HT1080 (cell line): ENCODE data around the gene PRR3. TPM values are rescaled to one million over a fixed set of nuclear protein-coding genes. Genes with fewer than 3 reads are reported as not detected.

Experiments
- DNase-seq: peaks from one replicate; pipeline ENCODE4 v3.0.0-alpha.2; 2015; ENCODE audit warnings: low read depth
- total RNA-seq: library from RNA; depleted of rRNA; stranded (reverse); fragments of >200 nt; shearing (Covaris generic); gene quantifications from 2 replicates; pipeline ENCODE4 v1.2.3, GENCODE V29; 2014

Gene PRR3
- total RNA-seq, 1 experiment from 2014 or later, result 21.4 TPM

DNA sequence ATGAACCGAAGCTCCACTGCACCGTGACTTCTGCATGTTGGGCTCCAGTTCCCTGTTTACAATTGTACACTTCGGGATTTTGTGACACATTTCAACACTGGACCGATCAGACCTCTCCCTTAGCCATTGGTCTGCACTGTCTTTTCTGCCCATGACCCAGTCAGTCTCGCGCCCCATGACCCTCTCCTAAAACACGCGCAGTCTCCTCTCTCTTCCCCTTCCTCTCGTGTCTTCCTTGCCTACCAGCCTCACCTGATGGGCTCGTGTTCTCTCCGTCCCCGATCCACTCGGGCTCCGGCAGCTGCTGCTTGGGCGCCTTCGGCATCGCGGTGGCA is 13.6 kb downstream of the PRR3 start:
- no peak for DNase-seq

DNA sequence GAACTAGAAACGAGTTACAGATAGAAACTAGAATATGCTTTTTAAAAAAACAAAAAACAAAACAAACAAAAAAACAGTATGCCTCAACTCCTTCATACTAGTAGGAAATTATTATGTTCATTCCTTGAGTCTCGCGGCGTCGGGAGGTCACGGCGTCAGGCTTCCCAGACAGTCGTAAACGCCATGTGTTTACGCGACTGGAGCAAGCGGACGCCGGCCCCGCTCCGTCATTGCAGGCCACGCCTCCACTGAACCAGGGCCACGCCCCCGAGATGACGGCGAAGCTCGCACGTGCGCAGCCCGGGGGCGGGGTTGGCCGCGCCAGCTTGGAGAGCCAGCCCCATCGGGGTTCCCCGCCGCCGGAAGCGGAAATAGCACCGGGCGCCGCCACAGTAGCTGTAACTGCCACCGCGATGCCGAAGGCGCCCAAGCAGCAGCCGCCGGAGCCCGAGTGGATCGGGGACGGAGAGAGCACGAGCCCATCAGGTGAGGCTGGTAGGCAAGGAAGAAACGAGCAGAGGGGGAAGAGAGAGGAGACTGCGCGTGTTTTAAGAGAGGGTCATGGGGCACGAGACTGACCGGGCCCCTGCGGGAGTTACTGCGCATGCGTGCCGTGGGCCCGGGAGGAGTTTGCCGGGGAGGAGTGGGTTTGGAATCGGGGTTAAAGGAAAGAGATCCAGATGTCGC is 14.1 kb downstream of the PRR3 start, which contains the start of gene ABCF1:
Gene ABCF1 (plus strand): TSS at position 368 of the 687 bp plus-strand sequence. CDS start 46 bp downstream, at position 414.
- DNase-seq, result peak; percentile 95

GRCh38 chr6:30571762-30572082 is 14.6 kb downstream of the PRR3 start:
- no peak for DNase-seq

DNA sequence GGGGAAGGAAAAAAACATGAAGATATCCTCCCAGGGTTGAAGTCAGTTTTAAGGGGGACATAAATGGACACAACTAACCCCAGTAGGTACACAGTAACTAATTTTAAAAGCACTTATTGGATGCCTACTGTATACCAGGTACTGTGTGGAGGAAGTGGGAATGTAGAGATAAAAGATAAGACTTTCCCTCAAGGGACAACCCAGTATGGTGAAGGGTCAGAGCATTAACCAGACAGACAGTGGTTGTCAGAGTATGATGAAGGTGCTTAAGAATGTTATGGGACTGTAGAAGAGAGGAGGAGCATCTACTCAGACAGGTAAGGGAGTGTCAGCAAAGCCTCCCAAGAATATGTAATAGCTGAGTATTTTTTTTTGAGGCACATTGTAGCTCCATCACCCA is 15.1 kb downstream of the PRR3 start:
- no peak for DNase-seq

DNA sequence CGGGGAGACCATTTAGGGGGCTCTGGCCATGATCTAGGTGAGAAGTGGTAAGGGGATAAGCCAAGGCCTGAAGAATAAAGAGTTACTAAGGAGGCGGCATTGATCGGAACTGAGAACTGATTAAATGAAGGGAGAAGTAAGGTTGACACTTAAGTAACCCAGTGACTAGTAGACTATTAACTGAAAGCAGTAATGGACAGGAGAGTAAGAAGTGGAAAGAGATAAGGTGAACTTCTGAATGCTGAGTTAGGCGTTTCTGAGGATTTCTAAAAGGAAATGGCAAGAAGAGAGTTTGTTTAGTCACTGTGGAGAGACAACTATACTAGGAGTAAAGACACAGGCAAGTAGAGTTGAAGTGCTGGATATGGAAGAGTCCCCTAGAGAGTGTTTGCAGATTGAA is 16.0 kb downstream of the PRR3 start:
- DNase-seq, result no peak

- no peak for DNase-seq
Observed at GRCh38 chr6:30578051-30578450, 21.0 kb downstream of the PRR3 start.

GRCh38 chr6:30583921-30584320 is 26.8 kb downstream of the PRR3 start:
- DNase-seq, result no peak

DNA sequence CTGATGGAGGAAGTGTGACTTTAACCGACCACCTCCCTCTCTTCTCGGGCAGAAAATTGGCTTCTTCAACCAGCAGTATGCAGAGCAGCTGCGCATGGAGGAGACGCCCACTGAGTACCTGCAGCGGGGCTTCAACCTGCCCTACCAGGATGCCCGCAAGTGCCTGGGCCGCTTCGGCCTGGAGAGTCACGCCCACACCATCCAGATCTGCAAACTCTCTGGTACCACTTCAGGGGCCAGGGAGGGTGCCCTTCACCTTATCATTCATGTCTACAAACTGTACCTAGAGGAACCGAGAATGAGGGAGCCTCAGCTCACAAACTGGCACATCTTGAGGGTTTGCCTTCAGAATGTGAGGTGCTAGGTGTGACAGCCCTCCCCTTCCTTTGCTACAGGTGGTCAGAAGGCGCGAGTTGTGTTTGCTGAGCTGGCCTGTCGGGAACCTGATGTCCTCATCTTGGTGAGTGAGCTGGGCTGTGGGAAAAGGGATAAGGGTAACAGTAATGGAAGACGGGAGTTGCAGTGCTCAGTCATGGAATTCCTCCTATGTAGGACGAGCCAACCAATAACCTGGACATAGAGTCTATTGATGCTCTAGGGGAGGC is 32.8 kb downstream of the PRR3 start:
- DNase-seq, result no peak

GRCh38 chr6:30590509-30590908 is 33.4 kb downstream of the PRR3 start:
- DNase-seq, result no peak

DNA sequence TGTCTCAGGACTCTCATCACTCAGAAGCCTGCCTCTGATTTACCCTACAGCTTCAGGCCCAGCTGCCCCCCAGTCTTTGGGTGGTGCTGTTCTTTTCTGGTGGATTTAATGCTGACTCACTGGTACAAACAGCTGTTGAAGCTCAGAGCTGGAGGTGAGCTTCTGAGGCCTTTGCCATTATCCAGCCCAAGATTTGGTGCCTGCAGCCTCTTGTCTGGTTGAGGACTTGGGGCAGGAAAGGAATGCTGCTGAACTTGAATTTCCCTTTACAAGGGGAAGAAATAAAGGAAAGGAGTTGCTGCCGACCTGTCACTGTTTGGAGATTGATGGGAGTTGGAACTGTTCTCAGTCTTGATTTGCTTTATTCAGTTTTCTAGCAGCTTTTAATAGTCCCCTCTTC is 33.9 kb downstream of the PRR3 start:
- no peak for DNase-seq

DNA sequence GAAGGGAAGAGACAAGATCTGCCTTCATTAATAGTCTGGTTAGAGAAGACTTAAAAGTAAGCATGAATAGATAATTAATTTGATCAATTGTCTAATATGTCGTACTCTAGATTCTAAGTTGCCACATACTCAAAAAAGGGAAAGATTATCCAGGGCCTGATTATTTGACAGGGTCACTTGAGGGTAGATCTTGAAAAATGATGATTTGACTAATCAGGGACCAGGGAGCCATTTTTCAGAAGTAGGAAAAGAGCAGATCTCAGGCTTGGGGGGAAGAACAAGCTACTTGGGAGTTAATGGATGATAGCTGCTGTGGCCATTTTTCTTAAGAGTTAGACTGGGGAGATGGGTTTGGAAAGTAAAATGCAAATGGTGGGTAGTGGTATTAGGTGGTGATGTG is 35.2 kb downstream of the PRR3 start:
- no peak for DNase-seq

GRCh38 chr6:30597315-30598144 is 40.4 kb downstream of the PRR3 start:
- peak; percentile 71 for DNase-seq

DNA sequence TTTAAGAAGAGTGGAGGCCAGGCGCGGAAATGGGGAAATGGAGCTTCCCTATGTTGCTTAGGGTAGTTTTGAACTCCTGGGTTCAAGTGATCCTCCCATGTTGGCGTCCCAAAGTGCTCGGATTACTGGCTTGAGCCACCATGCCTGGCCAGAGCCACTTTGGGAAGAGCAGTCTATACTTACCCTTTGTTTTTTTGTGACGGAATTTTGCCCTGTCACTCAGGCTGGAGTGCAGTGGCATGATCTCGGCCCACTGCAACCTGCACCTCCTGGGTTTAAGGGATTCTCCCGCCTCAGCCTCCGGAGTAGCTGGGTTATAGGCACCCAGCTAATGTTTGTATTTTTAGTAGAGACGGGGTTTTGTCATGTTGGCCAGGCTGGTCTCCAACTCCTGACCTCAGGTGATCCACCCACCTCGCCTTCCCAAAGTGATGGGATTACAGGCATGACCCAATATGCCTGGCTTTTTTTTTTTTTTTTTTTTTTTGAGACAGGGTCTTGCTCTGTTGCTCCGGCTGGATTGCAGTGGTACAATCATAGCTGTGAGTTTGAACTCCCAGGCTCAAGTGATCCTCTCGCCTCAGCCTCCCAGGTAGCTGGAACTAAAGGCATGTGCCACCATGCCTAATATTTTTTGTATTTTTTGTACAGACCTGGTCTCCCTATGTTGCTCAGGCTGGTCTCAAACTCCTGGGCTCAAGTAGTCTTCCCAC is 42.0 kb downstream of the PRR3 start:
- no peak for DNase-seq

DNA sequence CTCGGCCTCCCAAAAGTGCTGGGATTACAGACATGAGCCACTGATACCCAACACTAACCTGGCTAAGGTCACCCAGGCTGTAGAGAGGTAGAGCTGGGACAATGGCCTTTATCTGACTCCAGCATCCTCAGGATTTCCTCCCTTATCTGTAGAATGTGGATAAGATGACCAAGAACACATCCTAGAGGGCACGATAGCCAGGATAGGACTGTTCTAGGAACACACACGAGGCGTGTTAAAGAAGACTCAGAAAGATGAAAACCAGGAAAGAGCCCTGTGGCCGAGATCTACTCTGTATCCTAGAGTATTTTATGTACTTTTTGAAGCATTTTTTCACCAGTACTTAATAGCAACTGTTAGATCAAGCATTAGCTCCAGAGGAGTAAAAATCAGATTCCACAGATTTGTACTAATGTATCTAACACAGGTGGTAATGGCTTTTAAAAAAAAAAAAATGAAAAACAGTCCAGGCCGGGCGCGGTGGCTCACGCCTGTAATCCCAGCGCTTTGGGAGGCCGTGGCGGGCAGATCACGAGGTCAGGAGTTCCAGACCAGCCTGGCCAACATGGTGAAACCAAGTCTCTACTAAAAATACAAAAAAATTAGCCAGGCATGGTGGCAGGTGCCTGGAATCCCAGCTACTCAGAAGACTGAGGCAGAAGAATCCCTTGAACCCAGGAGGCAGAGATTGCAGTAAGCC is 42.7 kb downstream of the PRR3 start:
- DNase-seq, result no peak

GRCh38 chr6:30600451-30600961 is 43.4 kb downstream of the PRR3 start:
- DNase-seq, result no peak

- DNase-seq, result no peak
Observed at GRCh38 chr6:30601436-30601814, 44.3 kb downstream of the PRR3 start.

DNA sequence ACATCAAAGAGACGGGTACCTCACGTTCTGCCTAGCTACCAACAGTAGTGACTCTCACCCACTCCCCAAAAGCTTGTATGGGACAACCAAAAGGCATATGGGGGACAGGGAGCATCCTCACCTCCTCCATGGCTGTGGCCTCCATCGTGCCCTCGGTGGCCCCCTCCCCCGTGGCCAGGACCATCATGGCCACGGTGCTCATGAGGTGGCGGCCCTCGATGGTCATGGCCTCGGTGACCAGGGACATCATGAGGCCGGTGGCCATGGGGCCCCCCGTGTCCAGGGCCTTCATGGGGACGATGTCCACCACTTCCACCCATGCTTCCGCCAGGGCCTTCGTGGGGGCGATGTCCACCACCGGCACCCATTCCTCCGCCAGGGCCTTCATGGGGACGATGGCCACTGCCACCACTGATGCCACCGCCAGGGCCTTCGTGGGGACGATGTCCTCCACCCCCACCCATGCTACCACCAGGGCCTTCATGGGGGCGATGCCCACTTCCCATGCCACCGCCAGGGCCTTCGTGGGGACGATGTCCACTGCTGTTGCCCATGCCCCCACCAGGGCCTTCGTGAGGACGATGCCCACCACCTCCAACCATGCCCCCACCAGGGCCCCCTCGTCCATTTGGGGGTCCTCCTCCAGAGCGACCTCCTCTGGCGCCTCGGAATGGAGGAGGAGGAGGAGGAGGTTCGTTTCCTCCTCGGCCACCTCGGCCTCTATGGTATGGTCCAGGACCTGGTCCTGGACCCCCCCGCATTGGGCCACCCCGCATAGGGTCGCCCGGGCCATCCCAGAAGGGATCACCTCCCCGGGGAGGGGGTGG is 44.9 kb downstream of the PRR3 start:
- DNase-seq, result no peak

DNA sequence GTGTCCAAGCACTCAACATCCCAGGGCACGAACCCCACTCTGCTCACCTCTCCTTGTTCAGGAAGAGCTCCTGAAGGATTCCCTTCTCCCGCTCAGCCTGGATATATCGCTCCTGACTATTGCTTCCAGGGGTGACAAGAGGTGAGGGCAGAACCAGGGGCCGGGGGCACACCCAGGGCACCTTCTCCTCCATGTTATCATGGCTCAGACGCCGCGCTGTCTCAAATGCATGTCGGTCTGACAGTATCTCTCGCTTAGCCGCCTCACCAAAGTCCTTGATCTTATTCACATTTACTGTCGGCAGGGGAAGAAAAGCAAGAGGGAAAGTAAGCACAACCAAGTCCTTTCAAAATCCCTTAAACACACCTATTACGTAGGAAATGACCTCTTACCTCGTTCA is 46.9 kb downstream of the PRR3 start:
- no peak for DNase-seq

DNA sequence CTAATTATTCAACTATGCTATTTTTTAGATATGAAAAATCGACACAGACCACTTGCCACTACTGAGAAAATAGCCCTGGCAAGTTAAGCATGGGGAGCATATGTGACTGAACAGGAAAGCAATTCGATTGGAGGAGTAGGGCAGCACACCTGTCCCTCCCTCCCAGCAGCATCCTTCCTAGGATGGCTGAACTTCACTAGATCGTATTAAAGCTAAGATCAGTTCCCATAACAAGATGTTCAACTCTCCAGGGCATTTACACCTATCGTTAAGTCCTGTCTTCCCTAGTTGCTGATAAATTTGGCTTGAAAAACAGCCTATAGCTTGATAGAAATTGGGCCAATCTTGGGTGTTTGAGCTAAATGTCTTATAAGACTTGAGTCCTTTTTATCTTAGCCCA is 53.0 kb downstream of the PRR3 start:
- DNase-seq, result no peak

DNA sequence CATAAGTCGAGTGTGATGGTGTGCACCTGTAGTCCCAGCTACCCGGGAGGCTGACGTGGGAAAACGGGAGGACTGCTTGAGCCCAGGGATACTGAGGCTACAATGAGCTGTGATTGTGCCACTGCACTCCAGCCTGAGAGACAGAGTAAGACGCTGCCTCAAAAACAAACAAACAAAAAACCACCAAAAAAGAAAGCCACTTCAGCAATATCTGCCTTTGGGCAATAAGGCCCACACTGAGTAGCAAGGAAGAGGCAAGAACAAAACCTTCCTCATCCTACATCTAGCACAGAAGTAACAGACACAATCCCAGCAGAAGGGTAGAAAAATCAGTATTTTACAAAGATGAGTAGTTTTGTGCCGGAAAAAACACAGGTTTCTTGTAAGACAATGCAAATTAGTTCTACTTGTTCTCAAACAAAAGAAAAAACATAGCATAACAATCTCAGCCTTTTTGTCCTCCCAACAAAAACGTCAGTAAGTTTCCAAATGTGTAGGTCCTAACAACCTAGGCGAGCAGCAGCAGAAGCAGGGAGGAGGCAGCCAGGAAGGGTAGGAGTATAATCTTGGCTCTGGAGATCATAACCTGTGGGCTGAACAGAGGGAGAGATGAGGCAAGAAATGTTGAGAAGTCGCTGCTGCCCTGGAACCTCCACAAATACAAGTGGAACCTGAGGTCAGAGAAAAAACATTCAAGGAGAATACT is 54.2 kb downstream of the PRR3 start:
- DNase-seq, result no peak
